Breast epithelium (tissue), 3 donors: ENCODE results near the gene ACADL.

Experiments
- POLR2A ChIP-seq: fragments of 450-650 bp; IDR thresholded peaks from one replicate; pipeline ENCODE4 v1.6.1; 2016; ENCODE audit warnings: antibody characterized with exemption, mild to moderate bottlenecking, moderate library complexity
- TF ChIP-seq, protein P1 (sequence below), 3 donors: fragments of 450-650 bp; IDR thresholded peaks; one replicate each; pipeline ENCODE4 v1.5.1; 2016 to 2017; ENCODE audit warnings: antibody characterized with exemption in 3 of 3, mild to moderate bottlenecking in 3 of 3, moderate library complexity in 3 of 3

DNA sequence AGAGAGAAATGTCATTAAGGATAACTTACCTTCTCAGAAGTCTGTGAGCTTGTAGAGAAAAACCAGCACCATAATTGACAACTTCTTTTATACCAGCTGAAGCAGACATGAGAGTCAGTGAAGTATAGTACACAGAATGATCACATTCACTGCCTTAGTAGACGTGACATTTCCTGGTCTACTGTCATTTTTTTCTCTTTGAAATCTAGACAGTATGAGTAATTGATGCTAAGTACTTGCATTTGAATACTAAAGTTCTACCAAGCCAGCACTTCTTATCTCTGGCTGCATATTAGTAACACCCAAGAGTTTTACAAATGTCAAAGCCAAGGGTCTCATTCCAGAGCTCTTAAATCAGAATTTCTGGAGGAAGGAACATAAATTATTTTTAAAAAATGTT lies 25.4 kb upstream of the ACADL start:
- TF ChIP-seq, protein P1, sequence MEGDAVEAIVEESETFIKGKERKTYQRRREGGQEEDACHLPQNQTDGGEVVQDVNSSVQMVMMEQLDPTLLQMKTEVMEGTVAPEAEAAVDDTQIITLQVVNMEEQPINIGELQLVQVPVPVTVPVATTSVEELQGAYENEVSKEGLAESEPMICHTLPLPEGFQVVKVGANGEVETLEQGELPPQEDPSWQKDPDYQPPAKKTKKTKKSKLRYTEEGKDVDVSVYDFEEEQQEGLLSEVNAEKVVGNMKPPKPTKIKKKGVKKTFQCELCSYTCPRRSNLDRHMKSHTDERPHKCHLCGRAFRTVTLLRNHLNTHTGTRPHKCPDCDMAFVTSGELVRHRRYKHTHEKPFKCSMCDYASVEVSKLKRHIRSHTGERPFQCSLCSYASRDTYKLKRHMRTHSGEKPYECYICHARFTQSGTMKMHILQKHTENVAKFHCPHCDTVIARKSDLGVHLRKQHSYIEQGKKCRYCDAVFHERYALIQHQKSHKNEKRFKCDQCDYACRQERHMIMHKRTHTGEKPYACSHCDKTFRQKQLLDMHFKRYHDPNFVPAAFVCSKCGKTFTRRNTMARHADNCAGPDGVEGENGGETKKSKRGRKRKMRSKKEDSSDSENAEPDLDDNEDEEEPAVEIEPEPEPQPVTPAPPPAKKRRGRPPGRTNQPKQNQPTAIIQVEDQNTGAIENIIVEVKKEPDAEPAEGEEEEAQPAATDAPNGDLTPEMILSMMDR (IDR thresholded peaks at IDR 0.05) = no peak
- TF ChIP-seq POLR2A = no peak
